Kidney epithelial cell (primary cell): ENCODE results near the gene SRPRB. TPM values are rescaled to one million over a fixed set of nuclear protein-coding genes. Genes with fewer than 3 reads are reported as not detected.

ENCODE experiments used
- DNase-seq: peaks from one replicate; pipeline ENCODE4 v3.0.0-alpha.2; 2010; ENCODE audit warnings: low read depth
- H3K27me3 ChIP-seq: 2 replicates; pipeline ENCODE4 v1.6.0; 2011; ENCODE audit warnings: low read length; ENCODE audit not compliant: control insufficient read depth, insufficient read depth
- H3K36me3 ChIP-seq: 2 replicates; pipeline ENCODE4 v1.5.1; 2011; ENCODE audit warnings: low read length; ENCODE audit not compliant: control insufficient read depth, insufficient read depth
- H3K4me3 ChIP-seq: 2 replicates; pipeline ENCODE4 v1.5.1; 2011; ENCODE audit warnings: low read depth, mild to moderate bottlenecking, control low read depth, low read length
- CTCF ChIP-seq: IDR thresholded peaks from 2 replicates; pipeline ENCODE4 v1.5.1; 2011; ENCODE audit warnings: mild to moderate bottlenecking, moderate library complexity, low read length, control low read depth, inconsistent platforms; ENCODE audit not compliant: insufficient read depth, poor library complexity, severe bottlenecking
- total RNA-seq: library from RNA; depleted of rRNA; stranded (reverse); fragments of >200 nt; gene quantifications from 2 replicates; pipeline ENCODE4 v1.2.3, GENCODE V29; 2015

Gene SRPRB
- total RNA-seq, 1 donor from 2014 or later: 67.3 TPM

DNA sequence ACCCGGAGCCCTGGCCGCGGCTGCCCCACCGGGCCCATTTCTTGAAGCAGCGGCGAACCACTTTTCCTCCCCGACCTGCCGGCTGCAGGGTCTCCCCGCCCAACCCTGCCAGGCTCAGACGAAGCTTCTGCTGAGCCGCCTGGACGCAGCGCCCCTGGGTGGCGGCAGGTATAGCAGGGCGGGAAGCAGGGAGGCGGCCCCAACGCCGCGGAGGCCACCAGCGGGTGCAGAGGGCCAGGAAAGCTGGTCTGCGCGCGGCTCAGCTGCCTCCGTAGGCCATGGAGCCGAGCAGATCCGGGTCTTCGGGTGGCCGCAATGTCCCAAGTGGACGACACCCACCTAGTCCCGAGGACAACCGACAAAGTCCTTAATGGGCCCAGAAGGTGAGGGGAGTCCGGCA lies 21.9 kb upstream of the SRPRB start:
- no peaks in the 10 kb centered on the region for H3K36me3 ChIP-seq
- TF ChIP-seq CTCF: no peak
- DNase-seq: no peak
- H3K4me3 ChIP-seq: no peak overlapping the region
- no peaks in the 10 kb centered on the region for H3K27me3 ChIP-seq

DNA sequence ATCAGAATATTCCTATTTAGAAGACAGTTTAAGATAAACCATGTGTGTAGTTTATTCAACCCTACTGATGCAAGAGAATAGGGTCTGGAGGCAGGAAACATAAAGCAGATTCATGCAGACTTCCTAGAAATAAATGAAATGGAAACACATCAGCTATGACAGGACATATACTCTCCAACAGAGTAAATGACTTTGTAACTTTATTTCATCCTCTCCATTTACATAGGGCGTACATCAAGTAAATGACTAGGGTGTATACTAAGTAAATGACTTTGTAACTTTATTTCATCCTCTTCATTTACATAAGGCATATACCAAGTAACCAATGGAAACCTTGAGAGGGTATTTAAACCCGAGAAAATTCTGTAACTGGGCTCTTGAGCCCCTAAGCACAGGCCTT lies 17.6 kb upstream of the SRPRB start:
- no peak for DNase-seq
- TF ChIP-seq CTCF: no peak
- Histone ChIP-seq H3K36me3 (no peaks in the 10 kb centered on the region), H3K4me3 (no peak overlapping the region), H3K27me3 (no peaks in the 10 kb centered on the region)

DNA sequence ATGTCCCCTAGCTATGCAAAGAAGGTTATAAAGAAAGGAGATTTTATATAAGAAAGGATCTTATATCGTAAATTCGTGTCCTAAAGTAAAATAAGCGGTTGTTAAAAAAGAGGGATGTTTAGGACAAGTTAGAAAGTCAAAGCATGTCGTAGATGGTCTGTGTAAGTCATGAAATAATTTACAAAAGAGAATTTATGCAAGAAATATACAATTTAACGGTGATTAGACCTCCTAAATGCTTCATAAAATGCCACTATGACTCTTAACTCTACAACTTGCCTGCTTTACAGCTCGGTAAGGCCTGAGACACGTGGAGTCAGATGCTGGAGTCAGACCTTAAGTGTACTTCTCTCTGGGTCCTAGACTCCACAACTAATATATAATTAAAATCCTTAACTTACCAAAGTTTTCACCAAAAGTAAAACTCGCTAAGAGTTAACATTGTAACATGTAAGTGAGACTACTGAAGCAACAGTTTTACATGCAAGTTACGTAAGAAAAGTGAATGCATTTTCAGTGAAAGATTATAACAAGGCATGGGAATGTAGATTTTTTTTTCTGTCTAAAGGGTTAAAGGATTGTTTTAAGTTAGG lies 13.3 kb upstream of the SRPRB start:
- TF ChIP-seq CTCF: no peak
- no peaks in the 10 kb centered on the region for H3K27me3 ChIP-seq
- H3K36me3 ChIP-seq: no peaks in the 10 kb centered on the region
- no peak overlapping the region for H3K4me3 ChIP-seq
- DNase-seq: no peak

DNA sequence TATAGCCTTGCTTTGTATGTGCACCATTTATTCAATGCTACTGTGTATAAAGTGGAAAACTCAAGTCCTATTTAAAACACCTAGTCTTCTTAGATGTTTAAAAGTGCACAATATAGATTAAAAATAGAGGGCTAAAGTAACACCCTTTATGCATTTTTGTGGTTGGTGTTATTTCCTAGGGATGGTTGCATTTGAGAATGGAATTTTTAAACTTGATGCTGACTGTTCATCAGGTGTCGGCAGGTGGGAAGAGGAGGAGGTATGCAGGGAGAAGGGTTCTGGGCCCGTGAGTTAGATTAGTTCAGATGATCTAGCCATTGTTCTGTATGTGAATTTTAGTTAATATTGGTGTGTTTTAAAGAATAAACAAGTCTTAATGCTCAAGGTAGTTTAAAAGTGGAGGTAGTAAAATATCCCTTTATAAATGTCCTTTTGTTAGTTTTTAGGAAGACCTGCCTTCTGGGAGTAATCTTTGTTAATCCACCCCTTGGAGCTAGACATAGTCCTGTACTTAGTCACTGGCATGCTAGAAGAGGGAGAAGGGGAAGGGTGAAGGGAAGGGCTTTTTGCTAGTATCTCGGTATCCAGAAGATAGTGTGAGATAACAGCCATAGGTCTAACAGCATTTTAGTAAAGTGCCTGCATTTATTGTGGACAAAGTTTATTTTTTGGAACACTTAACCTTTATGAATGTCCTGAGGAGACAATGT lies 8.1 kb upstream of the SRPRB start:
- DNase-seq: no peak
- no peaks in the 10 kb centered on the region for H3K27me3 ChIP-seq
- no peak overlapping the region for H3K4me3 ChIP-seq
- no peaks in the 10 kb centered on the region for H3K36me3 ChIP-seq
- TF ChIP-seq CTCF: no peak

- no peaks in the 10 kb centered on the region for H3K36me3 ChIP-seq
- TF ChIP-seq CTCF: no peak
- H3K4me3 ChIP-seq: no peak overlapping the region
- no peaks in the 10 kb centered on the region for H3K27me3 ChIP-seq
- no peak for DNase-seq
These were observed 5.6 kb upstream of the SRPRB start for GRCh38 chr3:133799794-133800585.
